ENCODE data around the gene MYO15A. TPM values are rescaled to one million over a fixed set of nuclear protein-coding genes. Genes with fewer than 3 reads are reported as not detected.

The MYO15A gene
- total RNA-seq, 1 donor from 2014 or later, result 0.33 TPM

GRCh38 chr17:18084256-18084655 lies 24.3 kb upstream of the MYO15A start:
- H3K4me3 ChIP-seq (ENCODE audit: low read depth, low read length), result no peak overlapping the region
- H3K27me3 ChIP-seq (ENCODE audit: control insufficient read depth, insufficient read depth, low read length), result no peaks in the 10 kb centered on the region
- TF ChIP-seq CTCF (IDR thresholded peaks at IDR 0.05; ENCODE audit: insufficient read depth, low read length, poor library complexity, severe bottlenecking), result no peak
- no peaks in the 10 kb centered on the region for H3K36me3 ChIP-seq (ENCODE audit: control insufficient read depth, insufficient read depth, low read length)
- DNase-seq (ENCODE audit: low read depth), result no peak

GRCh38 chr17:18087610-18088491 lies 20.7 kb upstream of the MYO15A start, which contains the start of gene DRG2:
Gene DRG2 (plus strand): TSS chr17:18087948. CDS start chr17:18088024, 76 bp downstream.
- H3K4me3 ChIP-seq (ENCODE audit: low read depth, low read length), result peak within 1 kb of the TSS; percentile 86
- no peak for TF ChIP-seq CTCF (IDR thresholded peaks at IDR 0.05; ENCODE audit: insufficient read depth, low read length, poor library complexity, severe bottlenecking)
- H3K36me3 ChIP-seq (ENCODE audit: control insufficient read depth, insufficient read depth, low read length), result no peaks in the 10 kb centered on the region
- peak; percentile 29 for DNase-seq (ENCODE audit: low read depth)
- no peaks in the 10 kb centered on the region for H3K27me3 ChIP-seq (ENCODE audit: control insufficient read depth, insufficient read depth, low read length)

GRCh38 chr17:18089613-18090012 lies 18.9 kb upstream of the MYO15A start:
- TF ChIP-seq CTCF (IDR thresholded peaks at IDR 0.05; ENCODE audit: insufficient read depth, low read length, poor library complexity, severe bottlenecking), result no peak
- H3K4me3 ChIP-seq (ENCODE audit: low read depth, low read length), result no peak overlapping the region

GRCh38 chr17:18093616-18094408 lies 14.7 kb upstream of the MYO15A start:
- Histone ChIP-seq H3K36me3 (ENCODE audit: control insufficient read depth, insufficient read depth, low read length) (peaks cover 3% of the 10 kb centered on the region), H3K4me3 (ENCODE audit: low read depth, low read length) (no peak overlapping the region), H3K27me3 (ENCODE audit: control insufficient read depth, insufficient read depth, low read length) (no peaks in the 10 kb centered on the region)
- DNase-seq (ENCODE audit: low read depth), result no peak
- peak; percentile 51 for TF ChIP-seq CTCF (IDR thresholded peaks at IDR 0.05; ENCODE audit: insufficient read depth, low read length, poor library complexity, severe bottlenecking)

More at GRCh38 chr17:18089613-18090012, 18.9 kb upstream of the MYO15A start:
- H3K36me3 ChIP-seq (ENCODE audit: control insufficient read depth, insufficient read depth, low read length), result peaks cover 2% of the 10 kb centered on the region
- no peaks in the 10 kb centered on the region for H3K27me3 ChIP-seq (ENCODE audit: control insufficient read depth, insufficient read depth, low read length)
- DNase-seq (ENCODE audit: low read depth), result no peak

GRCh38 chr17:18094409-18094807 lies 14.1 kb upstream of the MYO15A start:
- TF ChIP-seq CTCF (IDR thresholded peaks at IDR 0.05; ENCODE audit: insufficient read depth, low read length, poor library complexity, severe bottlenecking), result no peak
- DNase-seq (ENCODE audit: low read depth), result no peak
- Histone ChIP-seq H3K27me3 (ENCODE audit: control insufficient read depth, insufficient read depth, low read length) (no peaks in the 10 kb centered on the region), H3K36me3 (ENCODE audit: control insufficient read depth, insufficient read depth, low read length) (peaks cover 3% of the 10 kb centered on the region), H3K4me3 (ENCODE audit: low read depth, low read length) (no peak overlapping the region)
